GM12801 (cell line): ENCODE measurements around the gene CSTPP1.

Experiments used
- CTCF ChIP-seq: IDR thresholded peaks from one replicate; pipeline ENCODE4 v1.5.1; 2011; ENCODE audit warnings: control low read depth; ENCODE audit not compliant: insufficient read length; ENCODE audit errors: extremely low read depth

Gene CSTPP1

GRCh38 chr11:47127213-47127612, 190.7 kb downstream of the CSTPP1 start:
- TF ChIP-seq CTCF, result no peak

GRCh38 chr11:47130543-47130942, 194.0 kb downstream of the CSTPP1 start:
- TF ChIP-seq CTCF, result no peak

GRCh38 chr11:47131136-47131535, 194.6 kb downstream of the CSTPP1 start:
- TF ChIP-seq CTCF, result no peak

- no peak for TF ChIP-seq CTCF
Observed at GRCh38 chr11:47132490-47132889, 195.9 kb downstream of the CSTPP1 start.

- no peak for TF ChIP-seq CTCF
Observed at GRCh38 chr11:47132981-47133380, 196.4 kb downstream of the CSTPP1 start.

- no peak for TF ChIP-seq CTCF
Observed at GRCh38 chr11:47136327-47136726, 199.8 kb downstream of the CSTPP1 start.

GRCh38 chr11:47136921-47137320, 200.4 kb downstream of the CSTPP1 start:
- TF ChIP-seq CTCF, result no peak

- TF ChIP-seq CTCF, result no peak
Observed at GRCh38 chr11:47137476-47137875, 200.9 kb downstream of the CSTPP1 start.
